Spinal cord (tissue), 10 donors: ENCODE measurements around the gene PAPSS1. TPM values are rescaled to one million over a fixed set of nuclear protein-coding genes. Genes with fewer than 3 reads are reported as not detected.
"Not testable (repeated sequence)": the region's sequence is repeated elsewhere in the genome, so short reads cannot be mapped to it uniquely, and the experiment has no call there.

Experiments
- DNase-seq, 6 donors: peaks; one replicate each; pipeline versions ENCODE4 v3.0.0 to v3.0.0-alpha.2; 2013 to 2015; ENCODE audit warnings: low spot score in 6 of 6, low read depth in 4 of 6
- H3K27ac ChIP-seq: one replicate; pipeline ENCODE4 v1.5.1; 2013; ENCODE audit warnings: low read depth, low read length, control low read depth
- H3K27me3 ChIP-seq: one replicate; pipeline ENCODE4 v1.6.1; 2013; ENCODE audit warnings: low read length; ENCODE audit not compliant: control insufficient read depth, insufficient read depth
- H3K36me3 ChIP-seq: one replicate; pipeline ENCODE4 v1.6.1; 2013; ENCODE audit warnings: low read length; ENCODE audit not compliant: control insufficient read depth, insufficient read depth
- H3K4me1 ChIP-seq: one replicate; pipeline ENCODE4 v1.6.1; 2013; ENCODE audit warnings: low read length; ENCODE audit not compliant: control insufficient read depth, insufficient read depth
- H3K4me3 ChIP-seq: one replicate; pipeline ENCODE4 v1.5.1; 2013; ENCODE audit warnings: low read depth, low read length, control low read depth
- H3K9me3 ChIP-seq: one replicate; pipeline ENCODE4 v1.6.1; 2013; ENCODE audit warnings: low read length; ENCODE audit not compliant: control insufficient read depth, insufficient read depth
- WGBS: methylation state at CpG from one replicate; pipeline ENCODE4 v1.1.5; 2013; ENCODE audit warnings: missing lambda C conversion rate; ENCODE audit not compliant: insufficient coverage; 5-methylcytosine and 5-hydroxymethylcytosine counted together
- polyA plus RNA-seq, 2 donors: library from polyadenylated mRNA; unstranded; fragments of 120-200 nt; gene quantifications; one replicate each; pipeline ENCODE4 v1.2.1, GENCODE V29; 2013; ENCODE audit not compliant: insufficient read length in 2 of 2
- total RNA-seq, 2 donors: library from RNA; depleted of rRNA in 1 of 2; stranded (reverse); fragments of 120-200 nt in 1 of 2; fragments of >200 nt in 1 of 2; gene quantifications; one replicate each; pipeline versions ENCODE4 v1.2.3 to v1.2.4, GENCODE V29; 2013 to 2014
- donor health status: healthy.

PAPSS1 gene
- total and polyA plus RNA-seq, 4 donors = 74.9 to 151 (median 119) TPM

DNA sequence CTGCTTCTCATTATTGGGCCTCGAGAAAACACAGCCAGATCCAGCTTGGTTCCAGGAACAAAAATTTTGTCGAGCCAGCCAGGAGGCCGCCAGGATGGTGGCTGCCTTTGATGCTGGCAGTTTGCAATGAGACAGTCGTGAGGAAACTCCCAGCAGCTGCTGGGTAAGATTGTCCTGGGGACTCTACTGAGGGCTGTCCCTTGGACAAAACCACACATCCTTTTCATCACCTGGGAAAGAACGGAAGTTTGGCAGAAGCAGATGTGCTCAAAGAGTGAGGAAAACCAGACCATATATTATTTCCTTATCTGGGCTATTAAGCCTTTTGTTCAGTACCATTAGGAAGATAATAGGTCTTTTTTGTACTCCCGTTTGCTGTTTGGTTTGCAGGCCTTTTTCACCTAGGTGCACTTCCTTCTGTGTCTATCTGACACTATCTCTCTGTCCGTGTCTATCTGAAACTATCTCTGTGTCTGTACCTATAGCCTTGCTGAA is 13.4 kb upstream of the PAPSS1 start:
- H3K4me1 ChIP-seq = no peaks in the 10 kb centered on the region
- 10% methylated on average over 3 of the region's 7 CpGs for WGBS
- peak in 1 of 6 donors; percentile 9 for DNase-seq
- no peaks in the 10 kb centered on the region for H3K36me3 ChIP-seq
- no peak overlapping the region for H3K4me3 ChIP-seq
- H3K27me3 ChIP-seq = no peaks in the 10 kb centered on the region
- H3K9me3 ChIP-seq = no peaks in the 10 kb centered on the region
- no peak overlapping the region for H3K27ac ChIP-seq

- not testable (repeated sequence) for H3K27me3 ChIP-seq, DNase-seq, H3K36me3 ChIP-seq, H3K9me3 ChIP-seq, H3K4me3 ChIP-seq, H3K4me1 ChIP-seq, H3K27ac ChIP-seq
- WGBS = no CpG with 5 or more reads among the region's 4 CpGs
These were observed 9.0 kb upstream of the PAPSS1 start for GRCh38 chr4:107729050-107729449.

- 78% methylated on average over 1 of the region's 3 CpGs for WGBS
- H3K9me3 ChIP-seq, H3K36me3 ChIP-seq, H3K27me3 ChIP-seq, DNase-seq, H3K4me1 ChIP-seq, H3K27ac ChIP-seq, H3K4me3 ChIP-seq: not testable (repeated sequence)
These were observed 6.3 kb upstream of the PAPSS1 start for GRCh38 chr4:107726131-107726925.

DNA sequence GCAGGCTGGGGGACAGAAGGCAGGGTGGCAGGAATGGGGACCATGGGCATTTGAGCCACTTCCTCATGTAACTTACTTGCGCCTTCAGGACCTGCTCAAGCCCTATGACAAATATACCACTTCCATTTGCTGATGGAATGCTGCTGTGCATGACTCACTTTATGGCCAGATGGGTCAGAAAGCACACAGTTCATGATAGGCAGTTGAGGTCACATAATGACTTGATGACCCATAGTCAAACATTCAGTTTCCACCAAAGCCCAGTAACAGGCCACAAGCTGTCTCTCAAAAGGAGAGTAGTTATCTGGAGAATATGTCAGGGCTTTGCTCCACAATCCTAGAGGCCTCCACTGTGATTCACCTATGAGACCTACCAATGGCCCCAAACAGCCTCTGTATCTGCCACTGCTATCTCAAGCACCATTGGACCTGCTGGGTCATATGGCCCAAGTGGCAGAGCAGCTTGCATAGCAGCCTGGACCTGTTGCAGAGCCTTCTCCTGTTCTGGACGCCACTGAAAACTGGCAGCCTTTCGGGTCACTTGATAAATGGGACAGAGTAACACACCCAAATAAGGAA is 5.3 kb upstream of the PAPSS1 start:
- H3K27ac ChIP-seq = no peak overlapping the region
- 100% methylated on average over 2 of the region's 3 CpGs for WGBS

DNA sequence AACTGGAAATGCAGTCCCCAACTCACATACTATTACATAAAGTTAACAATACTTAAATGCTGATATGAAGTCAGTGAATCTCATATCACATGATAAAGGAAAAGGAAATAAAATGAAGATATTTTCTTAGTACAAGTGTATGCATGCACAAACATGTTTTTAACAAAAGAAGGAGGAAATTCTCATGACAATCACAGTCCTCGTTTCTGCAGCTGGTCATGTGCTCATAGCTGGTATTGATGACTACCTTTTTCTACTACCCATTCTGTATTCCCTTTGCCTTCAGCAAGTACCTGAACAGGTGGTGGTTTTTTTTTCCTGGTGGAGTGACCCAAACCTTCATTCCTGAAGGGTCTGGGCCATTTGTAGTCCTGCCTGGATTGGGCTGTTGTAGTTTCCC is 3.3 kb upstream of the PAPSS1 start:
- not testable (repeated sequence) for DNase-seq

More for the DNA sequence above, 5.3 kb upstream of the PAPSS1 start:
- Histone ChIP-seq H3K27me3 (no peaks in the 10 kb centered on the region), H3K9me3 (no peaks in the 10 kb centered on the region), H3K36me3 (no peaks in the 10 kb centered on the region), H3K4me1 (peaks cover 12% of the 10 kb centered on the region), H3K4me3 (no peak overlapping the region)
- no peak for DNase-seq

GRCh38 chr4:107721436-107722100 is 1.5 kb upstream of the PAPSS1 start:
- no peaks in the 10 kb centered on the region for H3K36me3 ChIP-seq
- no peaks in the 10 kb centered on the region for H3K27me3 ChIP-seq
- H3K27ac ChIP-seq = no peak overlapping the region
- H3K4me3 ChIP-seq = peak overlapping the region; percentile 97
- WGBS = 4% methylated on average over 4 of the region's 9 CpGs
- no peaks in the 10 kb centered on the region for H3K9me3 ChIP-seq
- peak in 2 of 6 donors; percentile 7 to 25 for DNase-seq
- peaks cover 12% of the 10 kb centered on the region for H3K4me1 ChIP-seq

More for the DNA sequence above, 3.3 kb upstream of the PAPSS1 start:
- H3K36me3 ChIP-seq, H3K9me3 ChIP-seq, H3K27ac ChIP-seq, H3K27me3 ChIP-seq, H3K4me3 ChIP-seq: not testable (repeated sequence)
- WGBS = no CpG with 5 or more reads among the region's 1 CpG
- peaks cover 12% of the 10 kb centered on the region for H3K4me1 ChIP-seq

DNA sequence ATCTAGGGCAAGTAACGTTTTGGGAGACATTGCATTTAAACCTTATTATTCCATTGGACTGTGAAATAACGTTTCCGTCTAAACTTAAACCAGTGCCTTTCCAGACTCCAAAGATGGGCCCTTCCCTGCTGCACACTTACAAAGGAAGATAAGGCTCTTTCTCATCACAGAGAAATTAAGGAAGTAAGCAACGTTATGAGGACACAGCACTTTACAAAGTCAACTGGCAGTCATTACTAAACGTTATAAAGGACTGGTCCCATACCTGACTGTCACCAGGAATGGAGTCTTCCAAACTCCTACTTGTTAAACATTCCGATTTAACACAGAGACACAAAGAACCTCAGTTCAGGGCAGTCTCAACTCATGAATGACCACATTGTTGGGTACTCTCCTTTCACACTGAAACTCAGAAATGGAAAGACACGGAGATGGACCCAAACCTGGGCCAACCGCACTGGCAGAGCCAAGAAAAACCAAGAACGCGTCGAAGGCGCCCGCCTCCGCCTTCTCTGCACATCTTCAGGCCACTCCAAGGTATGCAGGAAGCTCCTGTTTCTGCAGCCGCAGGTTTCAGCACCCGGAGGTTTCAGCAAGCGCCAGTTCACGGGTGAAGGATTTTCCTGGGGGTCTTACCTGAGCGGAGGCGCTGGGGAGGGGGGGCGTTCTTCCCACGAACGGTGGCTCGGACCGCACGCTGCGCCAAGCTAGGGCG is 670 bp downstream of the PAPSS1 start:
- H3K27me3 ChIP-seq = no peaks in the 10 kb centered on the region
- no peaks in the 10 kb centered on the region for H3K9me3 ChIP-seq
- peak overlapping the region; percentile 94 for H3K27ac ChIP-seq
- peak overlapping the region; percentile 97 for H3K4me3 ChIP-seq
- under 1% methylated on average over 25 of the region's 28 CpGs for WGBS
- peak in 5 of 6 donors; percentile 32 to 75 (median 50) for DNase-seq
- peaks cover 12% of the 10 kb centered on the region for H3K4me1 ChIP-seq
- no peaks in the 10 kb centered on the region for H3K36me3 ChIP-seq

GRCh38 chr4:107718351-107718965 is 1.6 kb downstream of the PAPSS1 start:
- Histone ChIP-seq H3K27me3 (no peaks in the 10 kb centered on the region), H3K36me3 (no peaks in the 10 kb centered on the region), H3K27ac (peak overlapping the region; percentile 94), H3K4me1 (peaks cover 12% of the 10 kb centered on the region), H3K9me3 (no peaks in the 10 kb centered on the region), H3K4me3 (peak overlapping the region; percentile 97)
- WGBS = 58% methylated on average over 7 of the region's 10 CpGs
- DNase-seq = no peak

- peaks cover 3% of the 10 kb centered on the region for H3K4me1 ChIP-seq
- no peaks in the 10 kb centered on the region for H3K27me3 ChIP-seq
- DNase-seq = no peak
- no peak overlapping the region for H3K4me3 ChIP-seq
- WGBS = 44% methylated on average over 2 of the region's 3 CpGs
- H3K36me3 ChIP-seq = no peaks in the 10 kb centered on the region
- H3K9me3 ChIP-seq = no peaks in the 10 kb centered on the region
- no peak overlapping the region for H3K27ac ChIP-seq
These were observed 5.8 kb downstream of the PAPSS1 start for GRCh38 chr4:107714256-107714655.
